ENCODE results near the gene FN3K. TPM values are rescaled to one million over a fixed set of nuclear protein-coding genes. Genes with fewer than 3 reads are reported as not detected.

The FN3K gene
- total and polyA plus RNA-seq, 2 of the 13 experiments (the other 11 are each of a cell fraction or from before 2014, with no cell fraction given): 3.5 to 12.2 TPM

- TF ChIP-seq ZGPAT (CRISPR knock-in tag; IDR thresholded peaks at IDR 0.05) (peak; percentile 93), ZNF580 (CRISPR knock-in tag; IDR thresholded peaks at IDR 0.05; ENCODE audit: borderline replicate concordance, low read depth) (peak; percentile 75; the same call in 1 of the 2 replicates), SRSF1 (optimal IDR thresholded peaks at IDR 0.05; ENCODE audit: low read depth, low read length) (peak; percentile 86), ZNF567 (CRISPR knock-in tag; IDR thresholded peaks at IDR 0.05; ENCODE audit: borderline replicate concordance) (peak; percentile 86; the same call in 1 of the 2 replicates), HIVEP1 (CRISPR knock-in tag; IDR thresholded peaks at IDR 0.05) (peak; percentile 52; the same call in 1 of the 2 replicates), THAP11 (CRISPR knock-in tag; IDR thresholded peaks at IDR 0.05) (peak; percentile 93), TP53 (CRISPR knock-in tag; conservative IDR thresholded peaks at IDR 0.05) (no peak; the same call in 1 of the 2 replicates), ZNF468 (CRISPR knock-in tag; IDR thresholded peaks at IDR 0.05) (0 out of 2 replicates have a peak, but pooled peaks have one; percentile 30), ZNF589 (CRISPR knock-in tag; conservative IDR thresholded peaks at IDR 0.05) (peak; percentile 98), LCORL (IDR thresholded peaks at IDR 0.05) (no peak), LCORL (CRISPR knock-in tag; IDR thresholded peaks at IDR 0.05) (peak; percentile 94), ZSCAN21 (CRISPR knock-in tag; IDR thresholded peaks at IDR 0.05; ENCODE audit: borderline replicate concordance) (peak; percentile 97), ZBTB8A (CRISPR knock-in tag; IDR thresholded peaks at IDR 0.05; ENCODE audit: borderline replicate concordance, low read depth) (no peak), MAZ (IDR thresholded peaks at IDR 0.05; ENCODE audit: borderline replicate concordance, low read depth, low read length) (peak; percentile 53; the same call in 1 of the 2 replicates), MAZ (CRISPR knock-in tag; IDR thresholded peaks at IDR 0.05; ENCODE audit: low read depth) (peak; percentile 91), RAD21 (CRISPR knock-in tag; IDR thresholded peaks at IDR 0.05) (peak; percentile 74), SALL1 (CRISPR knock-in tag; IDR thresholded peaks at IDR 0.05) (peak; percentile 93), FOXK2 (IDR thresholded peaks at IDR 0.05) (no peak), ZIK1 (CRISPR knock-in tag; IDR thresholded peaks at IDR 0.05; ENCODE audit: borderline replicate concordance, low read depth) (peak; percentile 87; the same call in 1 of the 2 replicates), ZNF280B (CRISPR knock-in tag; IDR thresholded peaks at IDR 0.05; ENCODE audit: borderline replicate concordance) (peak; percentile 86; the same call in 1 of the 2 replicates), ZNF547 (CRISPR knock-in tag; IDR thresholded peaks at IDR 0.05) (peak; percentile 95), CCAR2 (optimal IDR thresholded peaks at IDR 0.05; ENCODE audit: low read depth, low read length) (peak; percentile 36), ZNF44 (CRISPR knock-in tag; IDR thresholded peaks at IDR 0.05) (no peak), STAT5B (CRISPR knock-in tag; IDR thresholded peaks at IDR 0.05) (no peak), NCOR1 (IDR thresholded peaks at IDR 0.05; ENCODE audit: borderline replicate concordance, low read length) (peak; percentile 53; the same call in 1 of the 2 replicates), TRIM24 (CRISPR knock-in tag; IDR thresholded peaks at IDR 0.05) (peak; percentile 36; the same call in 1 of the 2 replicates), RFX5 (IDR thresholded peaks at IDR 0.05; ENCODE audit: low read depth, low read length) (no peak)
These were observed 16.4 kb downstream of the FN3K start, which contains the start of gene TBCD (continued) for GRCh38 chr17:82751571-82752370.
